Stomach smooth muscle (tissue), 2 donors: ENCODE results near the gene GPA33.
"Not testable (repeated sequence)": the region's sequence is repeated elsewhere in the genome, so short reads cannot be mapped to it uniquely, and the experiment has no call there.

Experiments used
- H3K27ac ChIP-seq: one replicate; pipeline ENCODE4 v1.7.0; 2013; ENCODE audit warnings: mild to moderate bottlenecking, low read length, inconsistent platforms
- H3K27me3 ChIP-seq, 2 donors: one replicate each; pipeline ENCODE4 v1.7.0; 2013; ENCODE audit warnings: low read length in 2 of 2; ENCODE audit not compliant: insufficient read depth in 2 of 2, control insufficient read depth in 1 of 2
- H3K36me3 ChIP-seq, 2 donors: one replicate each; pipeline ENCODE4 v1.7.0; 2013; ENCODE audit warnings: low read length in 2 of 2; ENCODE audit not compliant: control insufficient read depth in 2 of 2, insufficient read depth in 2 of 2
- H3K4me1 ChIP-seq: one replicate; pipeline ENCODE4 v1.7.0; 2013; ENCODE audit warnings: low read length; ENCODE audit not compliant: control insufficient read depth, insufficient read depth
- H3K4me3 ChIP-seq, 2 donors: one replicate each; pipeline ENCODE4 v1.7.0; 2013; ENCODE audit warnings: low read length in 2 of 2
- H3K9ac ChIP-seq, 2 donors: one replicate each; pipeline ENCODE4 v1.7.0; 2013; ENCODE audit warnings: low read length in 2 of 2, mild to moderate bottlenecking in 1 of 2
- H3K9me3 ChIP-seq, 2 donors: one replicate each; pipeline ENCODE4 v1.7.0; 2013; ENCODE audit warnings: low read length in 2 of 2; ENCODE audit not compliant: control insufficient read depth in 2 of 2
- donor health status: healthy.
- donor health status: Pancreatic carcinoma.

Gene GPA33

DNA sequence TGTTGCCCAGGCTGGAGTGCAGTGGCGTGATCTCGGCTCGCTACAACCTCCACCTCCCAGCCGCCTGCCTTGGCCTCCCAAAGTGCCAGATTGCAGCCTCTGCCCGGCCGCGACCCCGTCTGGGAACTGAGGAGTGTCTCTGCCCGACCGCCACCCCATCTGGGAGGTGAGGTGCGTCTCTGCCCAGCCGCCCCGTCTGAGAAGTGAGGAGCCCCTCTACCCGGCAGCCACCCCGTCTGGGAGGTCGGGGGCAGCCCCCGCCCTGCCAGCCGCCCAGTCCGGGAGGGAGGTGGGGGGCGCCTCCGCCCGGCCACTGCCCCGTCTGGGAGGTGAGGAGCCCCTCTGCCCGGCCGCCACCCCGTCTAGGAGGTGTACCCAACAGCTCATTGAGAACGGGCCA, 60.6 kb downstream of the GPA33 start:
- H3K27me3 ChIP-seq, H3K36me3 ChIP-seq, H3K4me3 ChIP-seq, H3K4me1 ChIP-seq, H3K9me3 ChIP-seq, H3K9ac ChIP-seq, H3K27ac ChIP-seq: not testable (repeated sequence)

DNA sequence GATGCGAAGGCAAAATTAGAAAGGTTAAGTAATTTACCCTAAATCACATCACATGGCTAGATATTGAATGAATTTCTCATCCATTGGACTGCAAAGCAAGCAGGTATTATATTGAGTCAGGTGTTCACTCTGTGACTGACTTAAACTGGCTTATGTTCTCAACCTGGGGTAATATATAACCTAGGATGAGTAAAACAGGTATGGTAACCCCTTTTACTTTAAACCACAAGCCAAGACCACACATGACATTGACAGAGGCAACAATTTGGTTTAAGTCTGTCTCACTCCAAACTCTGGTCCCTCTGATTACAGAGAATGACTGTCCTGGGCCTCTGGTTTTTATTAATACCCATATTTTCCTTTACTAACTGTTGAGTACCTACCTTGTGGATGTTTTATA, 67.8 kb downstream of the GPA33 start:
- Histone ChIP-seq H3K9me3 (no peaks in the 10 kb centered on the region), H3K27me3 (no peaks in the 10 kb centered on the region), H3K4me1 (no peaks in the 10 kb centered on the region), H3K4me3 (no peak overlapping the region), H3K36me3 (no peaks in the 10 kb centered on the region), H3K27ac (no peak overlapping the region), H3K9ac (no peak overlapping the region)

- Histone ChIP-seq H3K4me3 (no peak overlapping the region), H3K27ac (no peak overlapping the region), H3K9me3 (no peaks in the 10 kb centered on the region), H3K36me3 (no peaks in the 10 kb centered on the region), H3K4me1 (no peaks in the 10 kb centered on the region), H3K27me3 (no peaks in the 10 kb centered on the region), H3K9ac (no peak overlapping the region)
Measured at GRCh38 chr1:167016100-167016750, 74.0 kb downstream of the GPA33 start.

- Histone ChIP-seq H3K9me3 (no peaks in the 10 kb centered on the region), H3K4me3 (no peak overlapping the region), H3K27me3 (no peaks in the 10 kb centered on the region), H3K36me3 (no peaks in the 10 kb centered on the region), H3K4me1 (no peaks in the 10 kb centered on the region), H3K9ac (no peak overlapping the region), H3K27ac (no peak overlapping the region)
Measured at GRCh38 chr1:167013108-167013929, 76.9 kb downstream of the GPA33 start.

- H3K4me3 ChIP-seq: no peak overlapping the region
- H3K27me3 ChIP-seq: no peaks in the 10 kb centered on the region
- no peak overlapping the region for H3K27ac ChIP-seq
Measured at GRCh38 chr1:167012570-167012969, 77.6 kb downstream of the GPA33 start.

GRCh38 chr1:167011560-167012191, 78.5 kb downstream of the GPA33 start:
- no peaks in the 10 kb centered on the region for H3K27me3 ChIP-seq
- no peaks in the 10 kb centered on the region for H3K4me1 ChIP-seq
- no peak overlapping the region for H3K9ac ChIP-seq
- no peaks in the 10 kb centered on the region for H3K36me3 ChIP-seq
- no peak overlapping the region for H3K4me3 ChIP-seq
- H3K9me3 ChIP-seq: no peaks in the 10 kb centered on the region
- H3K27ac ChIP-seq: no peak overlapping the region

More at GRCh38 chr1:167012570-167012969, 77.6 kb downstream of the GPA33 start:
- H3K4me1 ChIP-seq: no peaks in the 10 kb centered on the region
- H3K36me3 ChIP-seq: no peaks in the 10 kb centered on the region
- no peaks in the 10 kb centered on the region for H3K9me3 ChIP-seq
- no peak overlapping the region for H3K9ac ChIP-seq

DNA sequence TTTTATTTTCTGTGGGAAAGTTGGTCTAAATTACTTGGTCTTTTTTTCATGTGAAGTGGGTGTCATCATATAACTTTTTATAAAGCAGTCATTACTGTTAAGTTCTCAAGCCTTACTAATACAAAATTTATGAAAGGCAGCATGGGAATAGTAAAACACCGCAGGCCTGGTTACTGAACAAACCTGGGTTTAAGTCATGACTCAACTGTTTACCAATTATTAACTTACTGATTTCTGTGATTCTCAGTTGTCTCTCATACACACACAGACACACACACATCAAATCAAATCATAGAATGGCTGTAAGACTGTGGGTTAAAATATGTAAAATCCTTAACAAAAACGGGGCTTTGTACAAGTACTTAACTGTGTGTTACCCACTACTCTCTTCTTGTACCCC, 86.5 kb downstream of the GPA33 start:
- H3K27ac ChIP-seq: no peak overlapping the region

More for the DNA sequence above, 86.5 kb downstream of the GPA33 start:
- Histone ChIP-seq H3K4me3 (no peak overlapping the region), H3K9ac (no peak overlapping the region), H3K4me1 (no peaks in the 10 kb centered on the region), H3K9me3 (no peaks in the 10 kb centered on the region), H3K36me3 (no peaks in the 10 kb centered on the region), H3K27me3 (no peaks in the 10 kb centered on the region)
